ENCODE data around the gene TPI1. TPM values are rescaled to one million over a fixed set of nuclear protein-coding genes. Genes with fewer than 3 reads are reported as not detected.
"Not testable (repeated sequence)": the region's sequence is repeated elsewhere in the genome, so short reads cannot be mapped to it uniquely, and the experiment has no call there.

The TPI1 gene
- total RNA-seq, 1 donor from 2014 or later: 722 TPM

- peaks cover 6% of the 10 kb centered on the region for H3K4me1 ChIP-seq (ENCODE audit: insufficient read depth, low read length)
- H3K4me3 Mint-ChIP-seq (ENCODE audit: unreplicated experiment): no peak within 1 kb of the TSS
- peak within 1 kb of the TSS; percentile 84 for H3K9ac ChIP-seq (ENCODE audit: low read length)
- H3K27ac ChIP-seq (ENCODE audit: low read depth, low read length): peak within 1 kb of the TSS; percentile 54
- peak; percentile 87 for DNase-seq (ENCODE audit: low read depth)
- peak within 1 kb of the TSS; percentile 92 for H3K4me2 ChIP-seq (ENCODE audit: low read length)
- peak within 1 kb of the TSS; percentile 78 for H2AFZ ChIP-seq (ENCODE audit: low read depth, low read length)
- no peaks in the 10 kb centered on the region for H3K9me3 Mint-ChIP-seq (ENCODE audit: unreplicated experiment)
- H4K20me1 ChIP-seq (ENCODE audit: insufficient read depth, low read length): no peaks in the 10 kb centered on the region
- H3K4me3 ChIP-seq (ENCODE audit: insufficient read depth, low read depth, low read length): peak within 1 kb of the TSS; percentile 66
- no peaks in the 10 kb centered on the region for H3K36me3 Mint-ChIP-seq (ENCODE audit: low read depth, unreplicated experiment)
- no peaks in the 10 kb centered on the region for H3K4me1 Mint-ChIP-seq (ENCODE audit: low read depth, unreplicated experiment)
- peak; percentile 95 for FAIRE-seq
- no peaks in the 10 kb centered on the region for H3K9me3 ChIP-seq (ENCODE audit: insufficient read depth, low read depth, low read length)
- no peaks in the 10 kb centered on the region for H3K27me3 Mint-ChIP-seq (ENCODE audit: low read depth, unreplicated experiment)
- H3K27me3 ChIP-seq (ENCODE audit: insufficient read depth, low read length): no peaks in the 10 kb centered on the region
- H3K27ac Mint-ChIP-seq (ENCODE audit: unreplicated experiment): no peak within 1 kb of the TSS
- no peaks in the 10 kb centered on the region for H3K79me2 ChIP-seq (ENCODE audit: insufficient read depth, low read length)
- TF ChIP-seq CTCF (IDR thresholded peaks at IDR 0.05; ENCODE audit: insufficient read depth, low read depth, low read length) (no peak), EZH2 (IDR thresholded peaks at IDR 0.05; ENCODE audit: insufficient read depth, low read length) (no peak)
- no peaks in the 10 kb centered on the region for H3K36me3 ChIP-seq (ENCODE audit: insufficient read depth, low read length)
These were observed 37.2 kb downstream of the TPI1 start, which contains the start of gene LRRC23 for GRCh38 chr12:6904280-6905276. LRRC23 (plus strand) TSS chr12:6904822; CDS start chr12:6905634, 812 bp downstream.

GRCh38 chr12:6905414-6906040 is 38.2 kb downstream of the TPI1 start:
- Mint-ChIP-seq H3K36me3 (ENCODE audit: low read depth, unreplicated experiment) (no peaks in the 10 kb centered on the region), H3K27ac (ENCODE audit: unreplicated experiment) (no peak overlapping the region), H3K4me3 (ENCODE audit: unreplicated experiment) (no peak overlapping the region), H3K9me3 (ENCODE audit: unreplicated experiment) (no peaks in the 10 kb centered on the region), H3K27me3 (ENCODE audit: low read depth, unreplicated experiment) (no peaks in the 10 kb centered on the region), H3K4me1 (ENCODE audit: low read depth, unreplicated experiment) (no peaks in the 10 kb centered on the region)
- Histone ChIP-seq H3K27ac (ENCODE audit: low read depth, low read length) (no peak overlapping the region), H3K9ac (ENCODE audit: low read length) (peak overlapping the region; percentile 84), H3K36me3 (ENCODE audit: insufficient read depth, low read length) (no peaks in the 10 kb centered on the region), H3K4me2 (ENCODE audit: low read length) (peak overlapping the region; percentile 92), H3K4me1 (ENCODE audit: insufficient read depth, low read length) (peaks cover 6% of the 10 kb centered on the region), H3K4me3 (ENCODE audit: insufficient read depth, low read depth, low read length) (peak overlapping the region; percentile 66), H3K79me2 (ENCODE audit: insufficient read depth, low read length) (no peaks in the 10 kb centered on the region), H2AFZ (ENCODE audit: low read depth, low read length) (no peak overlapping the region), H4K20me1 (ENCODE audit: insufficient read depth, low read length) (no peaks in the 10 kb centered on the region), H3K9me3 (ENCODE audit: insufficient read depth, low read depth, low read length) (no peaks in the 10 kb centered on the region), H3K27me3 (ENCODE audit: insufficient read depth, low read length) (no peaks in the 10 kb centered on the region)
- TF ChIP-seq CTCF (IDR thresholded peaks at IDR 0.05; ENCODE audit: insufficient read depth, low read depth, low read length) (no peak), EZH2 (IDR thresholded peaks at IDR 0.05; ENCODE audit: insufficient read depth, low read length) (no peak)
- DNase-seq (ENCODE audit: low read depth) (no peak), FAIRE-seq (peak; percentile 23)

GRCh38 chr12:6908141-6908540 is 40.8 kb downstream of the TPI1 start:
- H3K79me2 ChIP-seq (ENCODE audit: insufficient read depth, low read length); H3K27me3 Mint-ChIP-seq (ENCODE audit: low read depth, unreplicated experiment); DNase-seq (ENCODE audit: low read depth); H3K4me1 Mint-ChIP-seq (ENCODE audit: low read depth, unreplicated experiment); H3K9me3 ChIP-seq (ENCODE audit: insufficient read depth, low read depth, low read length); FAIRE-seq; H3K27ac Mint-ChIP-seq (ENCODE audit: unreplicated experiment); H3K27ac ChIP-seq (ENCODE audit: low read depth, low read length); H3K36me3 ChIP-seq (ENCODE audit: insufficient read depth, low read length); H3K4me1 ChIP-seq (ENCODE audit: insufficient read depth, low read length); H3K9ac ChIP-seq (ENCODE audit: low read length); H3K4me3 ChIP-seq (ENCODE audit: insufficient read depth, low read depth, low read length); H2AFZ ChIP-seq (ENCODE audit: low read depth, low read length); H3K27me3 ChIP-seq (ENCODE audit: insufficient read depth, low read length); H3K36me3 Mint-ChIP-seq (ENCODE audit: low read depth, unreplicated experiment); H3K4me3 Mint-ChIP-seq (ENCODE audit: unreplicated experiment); H3K4me2 ChIP-seq (ENCODE audit: low read length); H3K9me3 Mint-ChIP-seq (ENCODE audit: unreplicated experiment); H4K20me1 ChIP-seq (ENCODE audit: insufficient read depth, low read length): not testable (repeated sequence)

All from astrocyte (in vitro differentiated cells and primary cell).